ENCODE data around the gene SHANK1. TPM values are rescaled to one million over a fixed set of nuclear protein-coding genes. Genes with fewer than 3 reads are reported as not detected.

SHANK1 gene
- total and polyA plus RNA-seq, 2 of the 13 experiments (the other 11 are each of a cell fraction or from before 2014, with no cell fraction given) = not detected

- no peak overlapping the region for H3K9ac ChIP-seq (ENCODE audit: insufficient read depth, low read depth, low read length)
- no peak for FAIRE-seq
- no TSS peak for BruUV-seq (replicated peaks)
- DNase-seq (ENCODE audit: low spot score) = no peak
- no peaks in the 10 kb centered on the region for H4K20me1 ChIP-seq (ENCODE audit: insufficient read depth, low read length)
- no peaks in the 10 kb centered on the region for H3K4me1 ChIP-seq (ENCODE audit: insufficient read depth, low read length)
- peaks cover 0 to 8% of the 10 kb centered on the region in 2 experiments; a peak in 2 of 5 replicates for H3K27me3 ChIP-seq (ENCODE audit: control insufficient read depth in 1 of 2, insufficient read depth in 2 of 2, low read length in 2 of 2)
- in situ Hi-C loops (cut with HindIII; ENCODE audit: extremely low pct_ligation_motif_present, low pct_unique_long_range_greater_than_20kb) (no loop called here), intact Hi-C loops (cut with micrococcal nuclease; ENCODE audit: unreplicated experiment) (no loop called here)
- no peaks in the 10 kb centered on the region for H3K36me3 ChIP-seq (replicated peaks in 1 of 2; ENCODE audit: control insufficient read depth in 1 of 2, insufficient read depth in 2 of 2, low read length in 2 of 2)
- no peaks in the 10 kb centered on the region for H3K79me2 ChIP-seq (ENCODE audit: insufficient read depth, low read length)
- whole genome bisulfite sequencing (ENCODE audit: low lambda C conversion rate) = 39% methylated on average over 15 of the region's 23 CpGs
- no peak overlapping the region for H3K4me3 ChIP-seq (replicated peaks in 1 of 3; ENCODE audit: insufficient read depth in 1 of 3, low read depth in 2 of 3, low read length in 3 of 3)
- H2AFZ ChIP-seq (ENCODE audit: low read length) = no peak overlapping the region
- H3K4me2 ChIP-seq (ENCODE audit: low read depth, low read length) = no peak overlapping the region
- no peak overlapping the region for H3K27ac ChIP-seq (ENCODE audit: extremely low read length, insufficient read depth, low read length)
- H3K9me3 ChIP-seq (ENCODE audit: low read length) = no peaks in the 10 kb centered on the region
- no peak for TF ChIP-seq GABPB1 (CRISPR knock-in tag; IDR thresholded peaks at IDR 0.05)
- TF ChIP-seq E2F2 (CRISPR knock-in tag; IDR thresholded peaks at IDR 0.05; ENCODE audit: borderline replicate concordance) = no peak
- TF ChIP-seq RFX1 (IDR thresholded peaks at IDR 0.05) = no peak
- TF ChIP-seq YY1 (IDR thresholded peaks at IDR 0.05; ENCODE audit: insufficient read depth, insufficient replicate concordance, low read depth, low read length) = no peak
- TF ChIP-seq ZNF350 (CRISPR knock-in tag; IDR thresholded peaks at IDR 0.05; ENCODE audit: borderline replicate concordance, low read depth) = no peak
- TF ChIP-seq ZNF605 (CRISPR knock-in tag; IDR thresholded peaks at IDR 0.05) = no peak
- no peak for TF ChIP-seq ATF1 (CRISPR knock-in tag; IDR thresholded peaks at IDR 0.05)
- no peak for TF ChIP-seq ZNF570 (CRISPR knock-in tag; IDR thresholded peaks at IDR 0.05; ENCODE audit: borderline replicate concordance)
- no peak for TF ChIP-seq NFATC3 (CRISPR knock-in tag; IDR thresholded peaks at IDR 0.05)
- TF ChIP-seq, protein P1, sequence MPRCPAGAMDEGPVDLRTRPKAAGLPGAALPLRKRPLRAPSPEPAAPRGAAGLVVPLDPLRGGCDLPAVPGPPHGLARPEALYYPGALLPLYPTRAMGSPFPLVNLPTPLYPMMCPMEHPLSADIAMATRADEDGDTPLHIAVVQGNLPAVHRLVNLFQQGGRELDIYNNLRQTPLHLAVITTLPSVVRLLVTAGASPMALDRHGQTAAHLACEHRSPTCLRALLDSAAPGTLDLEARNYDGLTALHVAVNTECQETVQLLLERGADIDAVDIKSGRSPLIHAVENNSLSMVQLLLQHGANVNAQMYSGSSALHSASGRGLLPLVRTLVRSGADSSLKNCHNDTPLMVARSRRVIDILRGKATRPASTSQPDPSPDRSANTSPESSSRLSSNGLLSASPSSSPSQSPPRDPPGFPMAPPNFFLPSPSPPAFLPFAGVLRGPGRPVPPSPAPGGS (CRISPR knock-in tag; IDR thresholded peaks at IDR 0.05) = no peak
- TF ChIP-seq HNRNPUL1 (IDR thresholded peaks at IDR 0.05; ENCODE audit: low read depth, low read length) = no peak
- no peak for TF ChIP-seq ZNF224 (CRISPR knock-in tag; IDR thresholded peaks at IDR 0.05)
- no peak for TF ChIP-seq ZC3H13 (CRISPR knock-in tag; IDR thresholded peaks at IDR 0.05)
- TF ChIP-seq ZNF704 (CRISPR knock-in tag; IDR thresholded peaks at IDR 0.05; ENCODE audit: borderline replicate concordance) = no peak
- TF ChIP-seq RARA (CRISPR knock-in tag; IDR thresholded peaks at IDR 0.05) = no peak
- TF ChIP-seq, protein P2, sequence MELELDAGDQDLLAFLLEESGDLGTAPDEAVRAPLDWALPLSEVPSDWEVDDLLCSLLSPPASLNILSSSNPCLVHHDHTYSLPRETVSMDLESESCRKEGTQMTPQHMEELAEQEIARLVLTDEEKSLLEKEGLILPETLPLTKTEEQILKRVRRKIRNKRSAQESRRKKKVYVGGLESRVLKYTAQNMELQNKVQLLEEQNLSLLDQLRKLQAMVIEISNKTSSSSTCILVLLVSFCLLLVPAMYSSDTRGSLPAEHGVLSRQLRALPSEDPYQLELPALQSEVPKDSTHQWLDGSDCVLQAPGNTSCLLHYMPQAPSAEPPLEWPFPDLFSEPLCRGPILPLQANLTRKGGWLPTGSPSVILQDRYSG (CRISPR knock-in tag; IDR thresholded peaks at IDR 0.05) = no peak
- TF ChIP-seq KDM2A (CRISPR knock-in tag; IDR thresholded peaks at IDR 0.05; ENCODE audit: borderline replicate concordance, low read depth) = no peak
- ChIA-PET POLR2A (no interaction called here), CTCF (ENCODE audit: low intra/inter-chr PET ratio, low total read pairs) (no interaction called here)
- no peak for ATAC-seq
These were observed 19.7 kb upstream of the SHANK1 start for GRCh38 chr19:50739132-50739913.

All from HepG2 (cell line).